Cardiac septum (tissue), 1 donor: ENCODE measurements around the gene CEP126. TPM values are rescaled to one million over a fixed set of nuclear protein-coding genes. Genes with fewer than 3 reads are reported as not detected.
A peak's percentile ranks its signal among the peaks of the same experiment; 100 is the strongest.

Experiments
- DNase-seq: peaks from one replicate; pipeline ENCODE4 v3.0.0-alpha.2; 2020; ENCODE audit warnings: low spot score
- intact Hi-C: fragments of 100-400 bp; cut with DNase I; formaldehyde crosslinking; loops from one replicate; pipeline ENCODE4 v1.14.0; 2022
- total RNA-seq: library from RNA; stranded (reverse); fragmentation: NEBNext Ultra II Directional; extraction: Animal tissue kit (Norgen Biotek cat#: 25700); gene quantifications from one replicate; pipeline ENCODE4 v1.2.1, GENCODE V29; 2021
- donor health status: DM: no; HTN: no; CAD: no.

Gene CEP126
- total RNA-seq, 1 donor from 2014 or later, result 1.5 TPM

- intact Hi-C loops, result loop anchor here (2.0 kb wide), 1 partner anchor 144 kb away; no protein-coding TSS in a partner anchor
- DNase-seq, result no peak
Observed at GRCh38 chr11:102006835-102007566, 92.2 kb downstream of the CEP126 start.

GRCh38 chr11:102007567-102008437 lies 93.0 kb downstream of the CEP126 start:
- no peak for DNase-seq
- intact Hi-C loops, result loop anchor here (2.0 kb wide), 1 partner anchor 145 kb away; no protein-coding TSS in a partner anchor

- intact Hi-C loops, result no loop called here
- peak; percentile 79 for DNase-seq
Observed at GRCh38 chr11:102010776-102011494, 96.1 kb downstream of the CEP126 start.

DNA sequence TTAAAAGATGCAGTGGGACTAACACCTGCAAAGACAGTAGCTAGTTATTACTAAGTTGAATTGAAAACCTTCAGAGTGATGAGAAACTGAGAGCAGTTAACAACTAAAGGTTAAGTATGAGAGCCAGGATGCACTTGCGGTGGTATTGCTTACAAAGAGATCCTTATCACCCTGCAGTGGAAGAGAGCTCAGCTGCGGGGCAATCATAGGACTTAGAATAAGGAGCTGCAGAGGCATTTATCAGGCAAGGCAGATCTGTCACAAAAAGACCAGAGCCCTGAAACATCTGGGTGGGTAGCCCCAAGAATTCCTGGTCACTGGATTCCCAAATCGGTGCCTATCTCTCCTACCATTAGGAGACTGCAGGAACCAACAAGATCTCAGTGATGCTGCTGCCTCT lies 98.1 kb downstream of the CEP126 start:
- intact Hi-C loops, result no loop called here

DNA sequence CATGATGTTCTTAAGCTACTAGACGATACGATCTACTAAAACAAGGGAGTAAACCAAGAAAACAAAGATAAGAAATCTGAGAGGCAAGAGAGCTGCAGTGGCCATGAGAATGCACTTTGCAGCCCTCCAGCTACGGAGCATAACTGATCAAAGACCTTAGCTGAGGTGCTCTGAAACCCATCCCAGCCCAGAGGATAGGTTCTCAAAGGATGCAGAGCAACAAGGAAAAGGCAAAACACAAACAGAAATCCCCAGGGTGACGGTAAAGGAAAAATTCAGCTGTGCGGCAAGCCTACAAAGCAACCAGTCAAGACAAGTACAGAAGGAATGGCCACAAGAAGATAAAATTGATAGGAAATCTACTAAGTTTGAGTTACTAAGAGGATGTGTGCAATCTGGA lies 99.9 kb downstream of the CEP126 start:
- intact Hi-C loops, result no loop called here
- no peak for DNase-seq

More for the DNA sequence above, 98.1 kb downstream of the CEP126 start:
- no peak for DNase-seq

GRCh38 chr11:102017026-102017425 lies 102.2 kb downstream of the CEP126 start:
- intact Hi-C loops, result no loop called here
- DNase-seq, result no peak

- intact Hi-C loops, result no loop called here
- no peak for DNase-seq
Observed at GRCh38 chr11:102026217-102026616, 111.4 kb downstream of the CEP126 start.

- intact Hi-C loops, result no loop called here
- DNase-seq, result no peak
Observed at GRCh38 chr11:102026959-102027358, 112.1 kb downstream of the CEP126 start.

- intact Hi-C loops, result no loop called here
- DNase-seq, result no peak
Observed at GRCh38 chr11:102036757-102037156, 121.9 kb downstream of the CEP126 start.

- DNase-seq, result no peak
- intact Hi-C loops, result no loop called here
Observed at GRCh38 chr11:102046841-102047240, 132.0 kb downstream of the CEP126 start.

GRCh38 chr11:102047305-102047924 lies 132.6 kb downstream of the CEP126 start, which contains the start of gene CFAP300:
CFAP300 (plus strand) TSS chr11:102047437; CDS start chr11:102047471, 34 bp downstream.
- intact Hi-C loops, result no loop called here
- DNase-seq, result peak; percentile 87

Other genes starting within 250 kb of the CEP126 start
- 1.9 TPM for gene ANGPTL5, start 1.5 kb downstream of the CEP126 start, total RNA-seq
- gene CFAP300, start 132.4 kb downstream of the CEP126 start, total RNA-seq, result 0.38 TPM
- 74.9 TPM for gene YAP1, start 195.4 kb downstream of the CEP126 start, total RNA-seq